Measurements from ENCODE around the gene UBE2QL1. TPM values are rescaled to one million over a fixed set of nuclear protein-coding genes. Genes with fewer than 3 reads are reported as not detected.

The UBE2QL1 gene
- total RNA-seq, 1 donor from 2014 or later: not detected

DNA sequence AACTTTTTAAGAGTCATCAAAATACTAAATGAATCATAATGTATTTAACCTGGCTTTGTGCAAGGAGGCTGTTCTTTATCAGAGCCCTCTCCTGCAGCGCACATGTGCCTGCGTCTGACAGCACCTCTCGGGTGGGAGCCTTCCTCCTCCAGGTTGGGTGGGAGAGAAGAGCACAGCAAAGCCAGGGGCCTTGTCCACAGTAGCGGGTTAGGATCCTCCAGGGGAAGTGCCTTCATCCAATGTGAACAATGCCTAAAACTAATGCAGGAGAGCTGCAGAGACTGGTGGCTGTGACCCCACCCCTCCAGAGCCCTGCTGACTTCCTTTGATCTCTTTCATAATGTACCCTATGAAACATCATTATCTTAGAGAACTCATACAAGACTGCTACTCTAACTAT, 10.2 kb downstream of the UBE2QL1 start:
- no peak for FAIRE-seq
- peaks cover 1% of the 10 kb centered on the region for H3K27me3 ChIP-seq (ENCODE audit: control insufficient read depth, insufficient read depth, low read length)
- no peak overlapping the region for H3K4me3 ChIP-seq (ENCODE audit: low read depth, low read length)
- no peaks in the 10 kb centered on the region for H3K36me3 ChIP-seq (ENCODE audit: control insufficient read depth, insufficient read depth, low read length)
- no peak for DNase-seq (ENCODE audit: low read depth)
- TF ChIP-seq, protein P1, sequence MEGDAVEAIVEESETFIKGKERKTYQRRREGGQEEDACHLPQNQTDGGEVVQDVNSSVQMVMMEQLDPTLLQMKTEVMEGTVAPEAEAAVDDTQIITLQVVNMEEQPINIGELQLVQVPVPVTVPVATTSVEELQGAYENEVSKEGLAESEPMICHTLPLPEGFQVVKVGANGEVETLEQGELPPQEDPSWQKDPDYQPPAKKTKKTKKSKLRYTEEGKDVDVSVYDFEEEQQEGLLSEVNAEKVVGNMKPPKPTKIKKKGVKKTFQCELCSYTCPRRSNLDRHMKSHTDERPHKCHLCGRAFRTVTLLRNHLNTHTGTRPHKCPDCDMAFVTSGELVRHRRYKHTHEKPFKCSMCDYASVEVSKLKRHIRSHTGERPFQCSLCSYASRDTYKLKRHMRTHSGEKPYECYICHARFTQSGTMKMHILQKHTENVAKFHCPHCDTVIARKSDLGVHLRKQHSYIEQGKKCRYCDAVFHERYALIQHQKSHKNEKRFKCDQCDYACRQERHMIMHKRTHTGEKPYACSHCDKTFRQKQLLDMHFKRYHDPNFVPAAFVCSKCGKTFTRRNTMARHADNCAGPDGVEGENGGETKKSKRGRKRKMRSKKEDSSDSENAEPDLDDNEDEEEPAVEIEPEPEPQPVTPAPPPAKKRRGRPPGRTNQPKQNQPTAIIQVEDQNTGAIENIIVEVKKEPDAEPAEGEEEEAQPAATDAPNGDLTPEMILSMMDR (IDR thresholded peaks at IDR 0.05; ENCODE audit: insufficient read depth, low read length, severe bottlenecking): no peak

DNA sequence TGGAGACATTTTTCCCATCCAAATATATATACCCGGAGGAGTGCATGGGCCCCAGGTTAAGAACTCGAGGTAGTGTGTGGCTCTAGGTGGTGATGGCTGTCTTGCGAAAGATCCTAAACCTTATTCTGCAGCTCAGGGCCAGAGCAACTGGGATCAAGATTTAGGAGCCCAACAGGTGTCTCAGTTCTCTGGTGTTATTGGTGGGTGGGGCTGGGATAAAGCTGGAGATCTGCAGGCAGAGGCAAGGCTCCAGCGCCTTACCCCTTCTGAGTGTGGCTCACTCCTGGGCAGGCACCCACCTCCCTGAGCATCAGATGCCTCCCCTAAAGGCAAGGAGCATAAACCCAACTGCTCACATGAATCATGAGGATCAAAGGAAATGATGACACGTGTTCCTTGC, 11.2 kb downstream of the UBE2QL1 start:
- FAIRE-seq: no peak
- no peak overlapping the region for H3K4me3 ChIP-seq (ENCODE audit: low read depth, low read length)
- TF ChIP-seq, protein P1 (IDR thresholded peaks at IDR 0.05; ENCODE audit: insufficient read depth, low read length, severe bottlenecking): no peak
- H3K36me3 ChIP-seq (ENCODE audit: control insufficient read depth, insufficient read depth, low read length): no peaks in the 10 kb centered on the region
- H3K27me3 ChIP-seq (ENCODE audit: control insufficient read depth, insufficient read depth, low read length): peaks cover 1% of the 10 kb centered on the region
- no peak for DNase-seq (ENCODE audit: low read depth)

DNA sequence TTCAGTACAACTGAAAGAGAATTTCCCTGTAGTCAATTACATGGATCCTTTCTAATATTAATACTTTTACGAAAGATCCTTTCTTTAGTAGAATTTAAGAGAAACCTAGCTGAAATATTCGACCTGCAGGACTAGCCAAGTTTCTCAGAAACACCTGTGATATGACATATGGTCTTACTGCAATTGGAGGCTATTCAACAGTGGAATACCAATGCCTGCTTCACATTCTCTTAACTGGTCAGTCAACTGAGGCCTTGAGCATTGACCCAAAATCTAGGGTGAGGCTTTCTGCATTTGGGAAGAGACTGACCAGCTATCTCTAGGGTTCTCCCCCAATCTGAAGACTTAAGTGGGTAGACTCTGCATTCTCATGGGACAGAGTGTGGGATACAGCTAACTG, 12.3 kb downstream of the UBE2QL1 start:
- Histone ChIP-seq H3K4me3 (ENCODE audit: low read depth, low read length) (no peak overlapping the region), H3K36me3 (ENCODE audit: control insufficient read depth, insufficient read depth, low read length) (no peaks in the 10 kb centered on the region), H3K27me3 (ENCODE audit: control insufficient read depth, insufficient read depth, low read length) (no peaks in the 10 kb centered on the region)
- no peak for DNase-seq (ENCODE audit: low read depth)
- FAIRE-seq: no peak
- TF ChIP-seq, protein P1 (IDR thresholded peaks at IDR 0.05; ENCODE audit: insufficient read depth, low read length, severe bottlenecking): no peak

DNA sequence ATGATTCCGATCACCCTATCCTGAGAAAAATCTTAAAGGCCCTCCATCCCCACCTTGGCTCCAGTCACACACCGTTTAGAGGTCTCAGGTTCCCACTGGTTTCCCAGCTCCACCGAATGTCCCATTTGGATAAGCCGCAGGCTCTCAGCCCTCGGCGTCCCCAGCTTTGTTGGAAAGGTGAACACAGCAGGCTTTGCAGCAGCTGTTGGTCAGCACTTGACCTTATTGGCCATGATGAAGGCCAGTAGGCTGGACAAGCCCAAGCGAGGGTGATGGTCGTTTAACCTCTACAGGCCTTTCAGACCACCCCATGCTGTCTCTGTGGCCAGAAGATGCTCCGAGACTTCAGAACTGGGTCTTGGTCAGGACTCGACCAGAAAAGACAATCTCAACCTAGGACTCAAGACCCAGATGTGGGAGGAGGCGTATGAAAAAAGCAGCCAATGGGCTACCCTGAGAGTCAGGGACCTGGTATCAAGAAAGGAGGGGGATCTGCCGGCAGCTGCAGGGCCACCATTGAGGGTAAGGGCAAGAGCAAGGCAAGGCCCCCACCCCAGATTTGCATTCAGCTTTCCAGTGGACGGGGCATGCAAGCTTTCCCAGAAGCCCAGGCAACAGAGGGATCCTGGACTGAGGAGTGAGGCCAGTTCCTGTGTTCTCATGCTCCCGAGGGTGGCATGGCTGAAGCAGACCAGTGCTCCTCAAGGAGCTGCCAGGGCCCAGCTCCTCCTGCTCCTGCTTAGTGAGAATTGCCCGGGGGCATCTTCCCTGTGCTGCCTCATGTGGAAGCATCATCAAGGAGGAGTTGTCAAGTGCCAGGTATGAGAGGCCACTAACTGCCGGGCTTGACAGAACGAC, 13.4 kb downstream of the UBE2QL1 start:
- TF ChIP-seq, protein P1 (IDR thresholded peaks at IDR 0.05; ENCODE audit: insufficient read depth, low read length, severe bottlenecking): no peak
- H3K36me3 ChIP-seq (ENCODE audit: control insufficient read depth, insufficient read depth, low read length): no peaks in the 10 kb centered on the region
- DNase-seq (ENCODE audit: low read depth) (no peak), FAIRE-seq (no peak)
- no peaks in the 10 kb centered on the region for H3K27me3 ChIP-seq (ENCODE audit: control insufficient read depth, insufficient read depth, low read length)
- no peak overlapping the region for H3K4me3 ChIP-seq (ENCODE audit: low read depth, low read length)

DNA sequence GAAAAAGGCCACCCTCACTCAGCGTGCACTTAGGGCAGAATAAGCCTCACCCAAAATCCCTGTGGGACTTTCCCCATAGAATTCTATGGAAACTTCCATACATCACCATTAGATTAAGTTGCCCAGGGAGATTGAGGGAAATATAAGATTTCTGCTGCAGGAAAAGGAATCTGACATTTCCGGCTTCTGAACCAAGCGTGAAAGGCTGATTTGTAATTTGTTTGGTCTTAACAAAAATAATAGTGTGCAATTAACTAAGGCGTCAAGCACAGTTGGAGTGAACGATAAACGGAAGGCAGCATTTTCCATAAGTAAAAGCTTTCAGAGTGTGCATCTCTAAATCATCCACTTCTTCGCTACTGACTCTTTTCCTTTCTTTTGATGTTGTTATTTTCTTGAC, 14.0 kb downstream of the UBE2QL1 start:
- no peaks in the 10 kb centered on the region for H3K27me3 ChIP-seq (ENCODE audit: control insufficient read depth, insufficient read depth, low read length)
- no peak overlapping the region for H3K4me3 ChIP-seq (ENCODE audit: low read depth, low read length)
- TF ChIP-seq, protein P1 (IDR thresholded peaks at IDR 0.05; ENCODE audit: insufficient read depth, low read length, severe bottlenecking): no peak
- DNase-seq (ENCODE audit: low read depth) (no peak), FAIRE-seq (no peak)
- H3K36me3 ChIP-seq (ENCODE audit: control insufficient read depth, insufficient read depth, low read length): no peaks in the 10 kb centered on the region

DNA sequence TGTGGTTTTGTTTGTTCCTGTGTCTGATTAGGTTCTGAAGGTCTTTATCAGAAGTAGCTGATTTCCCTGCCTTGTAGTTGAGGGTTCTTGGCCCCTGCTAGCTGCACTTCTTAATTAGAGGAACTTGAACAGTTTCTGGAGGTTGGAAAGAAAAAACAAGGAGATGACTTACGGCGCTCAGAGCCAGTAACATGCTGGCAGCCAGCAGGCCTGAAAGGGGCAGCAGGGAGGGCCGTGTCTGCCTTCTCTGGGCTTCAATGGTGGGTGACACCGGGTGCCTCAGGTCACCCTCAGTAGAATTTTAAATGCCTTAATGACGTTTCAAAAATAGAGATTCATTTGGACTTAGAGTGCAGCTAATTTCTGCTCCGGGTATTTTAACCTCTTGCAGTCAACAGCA, 15.8 kb downstream of the UBE2QL1 start:
- Histone ChIP-seq H3K4me3 (ENCODE audit: low read depth, low read length) (no peak overlapping the region), H3K36me3 (ENCODE audit: control insufficient read depth, insufficient read depth, low read length) (no peaks in the 10 kb centered on the region), H3K27me3 (ENCODE audit: control insufficient read depth, insufficient read depth, low read length) (no peaks in the 10 kb centered on the region)
- DNase-seq (ENCODE audit: low read depth): no peak
- no peak for FAIRE-seq
- TF ChIP-seq, protein P1 (IDR thresholded peaks at IDR 0.05; ENCODE audit: insufficient read depth, low read length, severe bottlenecking): no peak

Measured in bronchial epithelial cell (primary cell).